WI38 (cell line): ENCODE results near the gene FOXA1.
A peak's percentile ranks its signal among the peaks of the same experiment; 100 is the strongest.

ENCODE experiments used
- H3K4me3 ChIP-seq: 2 replicates; pipeline ENCODE4 v1.5.1; 2011; ENCODE audit warnings: low read depth, mild to moderate bottlenecking, control low read depth, low read length
- CTCF ChIP-seq: IDR thresholded peaks from 2 replicates; pipeline ENCODE4 v1.5.1; 2012; ENCODE audit warnings: low read depth, mild to moderate bottlenecking, control low read depth, low read length

Gene FOXA1

GRCh38 chr14:37583358-37584210 is 11.5 kb downstream of the FOXA1 start:
- no peak for TF ChIP-seq CTCF
- H3K4me3 ChIP-seq: peak overlapping the region; percentile 53

- H3K4me3 ChIP-seq: no peak overlapping the region
- no peak for TF ChIP-seq CTCF
Observed at GRCh38 chr14:37580146-37580545, 14.9 kb downstream of the FOXA1 start.

- H3K4me3 ChIP-seq: no peak overlapping the region
- TF ChIP-seq CTCF: no peak
Observed at GRCh38 chr14:37579274-37579673, 15.8 kb downstream of the FOXA1 start.

GRCh38 chr14:37573356-37573755 is 21.7 kb downstream of the FOXA1 start:
- no peak for TF ChIP-seq CTCF
- no peak overlapping the region for H3K4me3 ChIP-seq

GRCh38 chr14:37571391-37571790 is 23.7 kb downstream of the FOXA1 start:
- no peak for TF ChIP-seq CTCF

GRCh38 chr14:37569729-37570128 is 25.3 kb downstream of the FOXA1 start:
- H3K4me3 ChIP-seq: no peak overlapping the region
- no peak for TF ChIP-seq CTCF

More at GRCh38 chr14:37571391-37571790, 23.7 kb downstream of the FOXA1 start:
- no peak overlapping the region for H3K4me3 ChIP-seq

GRCh38 chr14:37566811-37567371 is 28.2 kb downstream of the FOXA1 start:
- TF ChIP-seq CTCF: no peak
- H3K4me3 ChIP-seq: no peak overlapping the region
